MM.1S (cell line): ENCODE data around the gene KIZ.

ENCODE experiments used
- CTCF ChIP-seq: fragments of 300-600 bp; sonication (generic); IDR thresholded peaks from 2 replicates; pipeline ENCODE4 v1.5.1; 2016; ENCODE audit warnings: antibody characterized with exemption, low read length, mixed read lengths
- EZH2 ChIP-seq: fragments of 300-600 bp; sonication (generic); optimal IDR thresholded peaks from 2 replicates; pipeline ENCODE3; 2017; ENCODE audit warnings: low read depth, mild to moderate bottlenecking, antibody characterized with exemption, low read length, mixed read lengths
- EZH2phosphoT487 ChIP-seq: fragments of 300-600 bp; sonication (generic); IDR thresholded peaks from 2 replicates; pipeline ENCODE4 v1.6.1; 2018; ENCODE audit warnings: antibody characterized with exemption, low read length

GRCh38 chr20:21167261-21167660 is 41.4 kb downstream of the KIZ start:
- TF ChIP-seq CTCF (no peak), EZH2phosphoT487 (no peak), EZH2 (no peak)
